ENCODE measurements around the gene DMD. TPM values are rescaled to one million over a fixed set of nuclear protein-coding genes. Genes with fewer than 3 reads are reported as not detected.

Gene DMD
- total and polyA plus RNA-seq, 2 of the 13 experiments (the other 11 are each of a cell fraction or from before 2014, with no cell fraction given), result 17.6 to 25.9 TPM

DNA sequence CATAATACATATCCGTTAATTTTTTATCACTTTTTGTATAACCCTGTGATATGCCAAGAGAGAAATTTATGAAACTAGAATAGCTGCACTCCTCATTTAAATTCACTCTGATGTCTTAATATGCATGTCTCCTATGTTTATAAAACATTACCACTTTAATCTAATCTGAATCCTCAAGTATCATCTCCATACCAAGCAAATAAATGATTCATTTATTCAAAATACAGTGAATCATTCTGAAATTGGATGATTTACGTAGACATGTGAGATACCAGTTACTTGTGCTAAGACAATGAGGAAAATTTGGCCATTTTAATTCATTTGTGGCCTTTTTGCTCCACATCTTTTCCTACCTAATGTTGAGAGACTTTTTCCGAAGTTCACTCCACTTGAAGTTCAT lies 1704.4 kb downstream of the DMD start:
- POLR2A ChIA-PET, result no interaction called here
- Histone ChIP-seq H3K9me3 (ENCODE audit: low read length) (no peaks in the 10 kb centered on the region), H3K9ac (ENCODE audit: insufficient read depth, low read depth, low read length) (no peak overlapping the region), H2AFZ (ENCODE audit: low read length) (no peak overlapping the region), H3K4me1 (ENCODE audit: insufficient read depth, low read length) (no peaks in the 10 kb centered on the region), H4K20me1 (ENCODE audit: insufficient read depth, low read length) (no peaks in the 10 kb centered on the region), H3K27me3 (ENCODE audit: control insufficient read depth in 1 of 2, insufficient read depth in 2 of 2, low read length in 2 of 2) (no peaks in the 10 kb centered on the region), H3K79me2 (ENCODE audit: insufficient read depth, low read length) (no peaks in the 10 kb centered on the region), H3K36me3 (replicated peaks in 1 of 2; ENCODE audit: control insufficient read depth in 1 of 2, insufficient read depth in 2 of 2, low read length in 2 of 2) (no peaks in the 10 kb centered on the region), H3K27ac (ENCODE audit: extremely low read length, insufficient read depth, low read length) (no peak overlapping the region), H3K4me2 (ENCODE audit: low read depth, low read length) (no peak overlapping the region), H3K4me3 (replicated peaks in 1 of 3; ENCODE audit: insufficient read depth in 1 of 3, low read depth in 2 of 3, low read length in 3 of 3) (no peak overlapping the region)
- TF ChIP-seq SP140L (CRISPR knock-in tag; IDR thresholded peaks at IDR 0.05; ENCODE audit: borderline replicate concordance), result no peak
- TF ChIP-seq, protein P1, sequence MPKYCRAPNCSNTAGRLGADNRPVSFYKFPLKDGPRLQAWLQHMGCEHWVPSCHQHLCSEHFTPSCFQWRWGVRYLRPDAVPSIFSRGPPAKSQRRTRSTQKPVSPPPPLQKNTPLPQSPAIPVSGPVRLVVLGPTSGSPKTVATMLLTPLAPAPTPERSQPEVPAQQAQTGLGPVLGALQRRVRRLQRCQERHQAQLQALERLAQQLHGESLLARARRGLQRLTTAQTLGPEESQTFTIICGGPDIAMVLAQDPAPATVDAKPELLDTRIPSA (CRISPR knock-in tag; IDR thresholded peaks at IDR 0.05; ENCODE audit: borderline replicate concordance), result no peak
- TF ChIP-seq FOXC1 (CRISPR knock-in tag; IDR thresholded peaks at IDR 0.05; ENCODE audit: borderline replicate concordance), result no peak
- no peak for TF ChIP-seq HES4 (CRISPR knock-in tag; IDR thresholded peaks at IDR 0.05; ENCODE audit: borderline replicate concordance)
- TF ChIP-seq ZNF737 (CRISPR knock-in tag; IDR thresholded peaks at IDR 0.05; ENCODE audit: borderline replicate concordance), result no peak
- no peak for TF ChIP-seq SNRNP70 (IDR thresholded peaks at IDR 0.05; ENCODE audit: low read depth, low read length)
- TF ChIP-seq ZNF225 (CRISPR knock-in tag; IDR thresholded peaks at IDR 0.05), result no peak
- no peak for TF ChIP-seq ZNF296 (CRISPR knock-in tag; conservative IDR thresholded peaks at IDR 0.05)
- intact Hi-C loops (cut with micrococcal nuclease; ENCODE audit: unreplicated experiment), result no loop called here
- in situ Hi-C loops (cut with HindIII; ENCODE audit: extremely low pct_ligation_motif_present, low pct_unique_long_range_greater_than_20kb), result no loop called here
- CTCF ChIA-PET (ENCODE audit: low intra/inter-chr PET ratio, low total read pairs), result no interaction called here
- 31% methylated on average over 3 of the region's 3 CpGs for WGBS (ENCODE audit: low lambda C conversion rate)
- BruUV-seq (replicated peaks), result no TSS peak
- ATAC-seq, result no peak
- DNase-seq (ENCODE audit: low spot score), result no peak
- FAIRE-seq, result no peak

DNA sequence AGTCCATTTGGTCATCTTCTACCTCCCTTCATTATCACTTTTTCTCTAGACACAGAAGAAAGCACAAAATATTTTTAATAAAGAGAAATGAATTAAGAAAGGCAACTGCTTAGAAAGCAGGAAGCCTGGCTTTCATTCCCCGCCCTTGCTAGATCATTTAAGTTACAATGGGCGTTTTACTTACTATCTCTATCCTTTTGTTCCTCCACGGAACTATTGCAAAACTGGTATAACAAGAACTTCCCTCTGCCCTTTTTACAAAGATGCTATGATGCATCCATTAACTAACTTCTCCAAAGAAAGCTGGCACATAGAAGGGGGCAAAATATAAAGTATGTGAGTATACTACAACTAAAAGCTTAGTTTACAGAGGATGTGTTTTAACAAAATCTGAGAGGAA lies 1705.0 kb downstream of the DMD start:
- Histone ChIP-seq H3K27me3 (ENCODE audit: control insufficient read depth in 1 of 2, insufficient read depth in 2 of 2, low read length in 2 of 2) (no peaks in the 10 kb centered on the region), H3K4me2 (ENCODE audit: low read depth, low read length) (no peak overlapping the region), H3K4me1 (ENCODE audit: insufficient read depth, low read length) (no peaks in the 10 kb centered on the region), H3K9ac (ENCODE audit: insufficient read depth, low read depth, low read length) (no peak overlapping the region), H3K4me3 (replicated peaks in 1 of 3; ENCODE audit: insufficient read depth in 1 of 3, low read depth in 2 of 3, low read length in 3 of 3) (no peak overlapping the region), H3K79me2 (ENCODE audit: insufficient read depth, low read length) (no peaks in the 10 kb centered on the region), H2AFZ (ENCODE audit: low read length) (no peak overlapping the region), H3K9me3 (ENCODE audit: low read length) (no peaks in the 10 kb centered on the region), H3K36me3 (replicated peaks in 1 of 2; ENCODE audit: control insufficient read depth in 1 of 2, insufficient read depth in 2 of 2, low read length in 2 of 2) (no peaks in the 10 kb centered on the region), H3K27ac (ENCODE audit: extremely low read length, insufficient read depth, low read length) (no peak overlapping the region), H4K20me1 (ENCODE audit: insufficient read depth, low read length) (no peaks in the 10 kb centered on the region)
- no TSS peak for BruUV-seq (replicated peaks)
- ChIA-PET POLR2A (no interaction called here), CTCF (ENCODE audit: low intra/inter-chr PET ratio, low total read pairs) (no interaction called here)
- no peak for ATAC-seq
- no peak for FAIRE-seq
- no peak for DNase-seq (ENCODE audit: low spot score)
- intact Hi-C loops (cut with micrococcal nuclease; ENCODE audit: unreplicated experiment), result no loop called here
- 28% methylated on average over 3 of the region's 3 CpGs for WGBS (ENCODE audit: low lambda C conversion rate)
- in situ Hi-C loops (cut with HindIII; ENCODE audit: extremely low pct_ligation_motif_present, low pct_unique_long_range_greater_than_20kb), result no loop called here
- TF ChIP-seq RCOR2 (CRISPR knock-in tag; IDR thresholded peaks at IDR 0.05) (no peak), ZNF883 (CRISPR knock-in tag; IDR thresholded peaks at IDR 0.05; ENCODE audit: not compliant biosample characterization) (no peak), ATF7 (IDR thresholded peaks at IDR 0.05) (no peak), ATF7 (CRISPR knock-in tag; IDR thresholded peaks at IDR 0.05) (no peak), HNRNPUL1 (IDR thresholded peaks at IDR 0.05; ENCODE audit: low read depth, low read length) (no peak), ZNF788 (CRISPR knock-in tag; IDR thresholded peaks at IDR 0.05; ENCODE audit: borderline replicate concordance) (no peak)
- TF ChIP-seq, protein P2, sequence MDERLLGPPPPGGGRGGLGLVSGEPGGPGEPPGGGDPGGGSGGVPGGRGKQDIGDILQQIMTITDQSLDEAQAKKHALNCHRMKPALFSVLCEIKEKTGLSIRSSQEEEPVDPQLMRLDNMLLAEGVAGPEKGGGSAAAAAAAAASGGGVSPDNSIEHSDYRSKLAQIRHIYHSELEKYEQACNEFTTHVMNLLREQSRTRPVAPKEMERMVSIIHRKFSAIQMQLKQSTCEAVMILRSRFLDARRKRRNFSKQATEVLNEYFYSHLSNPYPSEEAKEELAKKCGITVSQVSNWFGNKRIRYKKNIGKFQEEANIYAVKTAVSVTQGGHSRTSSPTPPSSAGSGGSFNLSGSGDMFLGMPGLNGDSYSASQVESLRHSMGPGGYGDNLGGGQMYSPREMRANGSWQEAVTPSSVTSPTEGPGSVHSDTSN (CRISPR knock-in tag; IDR thresholded peaks at IDR 0.05), result no peak
- TF ChIP-seq, protein P3, sequence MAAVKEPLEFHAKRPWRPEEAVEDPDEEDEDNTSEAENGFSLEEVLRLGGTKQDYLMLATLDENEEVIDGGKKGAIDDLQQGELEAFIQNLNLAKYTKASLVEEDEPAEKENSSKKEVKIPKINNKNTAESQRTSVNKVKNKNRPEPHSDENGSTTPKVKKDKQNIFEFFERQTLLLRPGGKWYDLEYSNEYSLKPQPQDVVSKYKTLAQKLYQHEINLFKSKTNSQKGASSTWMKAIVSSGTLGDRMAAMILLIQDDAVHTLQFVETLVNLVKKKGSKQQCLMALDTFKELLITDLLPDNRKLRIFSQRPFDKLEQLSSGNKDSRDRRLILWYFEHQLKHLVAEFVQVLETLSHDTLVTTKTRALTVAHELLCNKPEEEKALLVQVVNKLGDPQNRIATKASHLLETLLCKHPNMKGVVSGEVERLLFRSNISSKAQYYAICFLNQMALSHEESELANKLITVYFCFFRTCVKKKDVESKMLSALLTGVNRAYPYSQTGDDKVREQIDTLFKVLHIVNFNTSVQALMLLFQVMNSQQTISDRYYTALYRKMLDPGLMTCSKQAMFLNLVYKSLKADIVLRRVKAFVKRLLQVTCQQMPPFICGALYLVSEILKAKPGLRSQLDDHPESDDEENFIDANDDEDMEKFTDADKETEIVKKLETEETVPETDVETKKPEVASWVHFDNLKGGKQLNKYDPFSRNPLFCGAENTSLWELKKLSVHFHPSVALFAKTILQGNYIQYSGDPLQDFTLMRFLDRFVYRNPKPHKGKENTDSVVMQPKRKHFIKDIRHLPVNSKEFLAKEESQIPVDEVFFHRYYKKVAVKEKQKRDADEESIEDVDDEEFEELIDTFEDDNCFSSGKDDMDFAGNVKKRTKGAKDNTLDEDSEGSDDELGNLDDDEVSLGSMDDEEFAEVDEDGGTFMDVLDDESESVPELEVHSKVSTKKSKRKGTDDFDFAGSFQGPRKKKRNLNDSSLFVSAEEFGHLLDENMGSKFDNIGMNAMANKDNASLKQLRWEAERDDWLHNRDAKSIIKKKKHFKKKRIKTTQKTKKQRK (IDR thresholded peaks at IDR 0.05; ENCODE audit: low read length), result no peak

Measured in HepG2 (cell line).